Kasumi-1 (cell line): ENCODE results near the gene KIR3DL1.
"Not testable (repeated sequence)": the region's sequence is repeated elsewhere in the genome, so short reads cannot be mapped to it uniquely, and the experiment has no call there.

Source experiments
- DNase-seq, 2 experiments: peaks; one replicate each; lab custom pipeline; 2025; lab: John Stamatoyannopoulos, UW

Gene KIR3DL1

DNA sequence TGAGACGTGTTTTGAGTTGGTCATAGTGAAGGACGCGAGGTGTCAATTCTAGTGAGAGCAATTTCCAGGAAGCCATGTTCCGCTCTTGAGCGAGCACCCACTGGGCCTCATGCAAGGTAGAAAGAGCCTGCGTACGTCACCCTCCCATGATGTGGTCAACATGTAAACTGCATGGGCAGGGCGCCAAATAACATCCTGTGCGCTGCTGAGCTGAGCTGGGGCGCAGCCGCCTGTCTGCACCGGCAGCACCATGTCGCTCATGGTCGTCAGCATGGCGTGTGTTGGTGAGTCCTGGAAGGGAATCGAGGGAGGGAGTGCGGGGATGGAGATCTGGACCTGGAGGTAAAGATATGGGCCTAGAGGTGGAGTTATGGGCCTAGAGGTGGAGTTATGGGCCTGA is at the start of gene KIR3DL1:
TSS of gene KIR3DL1 (plus strand) at position 218 of the 400 bp plus-strand sequence.
- DNase-seq = not testable (repeated sequence)

DNA sequence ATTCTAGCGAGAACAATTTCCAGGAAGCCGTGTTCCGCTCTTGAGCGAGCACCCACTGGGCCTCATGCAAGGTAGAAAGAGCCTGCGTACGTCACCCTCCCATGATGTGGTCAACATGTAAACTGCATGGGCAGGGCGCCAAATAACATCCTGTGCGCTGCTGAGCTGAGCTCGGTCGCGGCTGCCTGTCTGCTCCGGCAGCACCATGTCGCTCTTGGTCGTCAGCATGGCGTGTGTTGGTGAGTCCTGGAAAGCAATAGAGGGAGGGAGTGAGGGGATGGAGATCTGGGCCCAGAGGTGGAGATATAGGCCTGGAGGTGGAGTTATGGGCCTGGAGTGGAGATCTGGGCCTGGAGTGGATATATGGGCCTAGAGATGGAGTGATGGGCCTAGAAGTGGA is 46.6 kb upstream of the KIR3DL1 start, which contains the start of gene KIR2DL1:
TSS of gene KIR2DL1 (plus strand) at position 148 of the 400 bp plus-strand sequence. CDS start at position 206, 58 bp downstream.
- not testable (repeated sequence) for DNase-seq

DNA sequence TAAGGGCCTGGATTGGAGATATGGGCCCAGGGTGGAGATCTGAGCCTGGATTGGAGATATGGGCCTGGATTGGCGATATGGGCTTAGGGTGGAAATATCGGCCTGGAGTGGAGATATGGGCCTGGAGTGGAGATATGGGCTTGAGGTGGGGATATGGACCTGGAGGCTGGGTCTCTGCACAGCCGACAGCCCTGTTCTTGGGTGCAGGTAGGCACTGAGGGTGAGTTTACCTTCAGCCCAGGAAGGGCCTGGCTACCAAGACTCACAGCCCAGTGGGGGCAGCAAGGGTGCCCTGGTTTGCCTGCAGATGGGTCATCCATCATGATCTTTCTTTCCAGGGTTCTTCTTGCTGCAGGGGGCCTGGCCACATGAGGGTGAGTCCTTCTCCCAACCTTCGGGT is 45.8 kb upstream of the KIR3DL1 start:
- not testable (repeated sequence) for DNase-seq

DNA sequence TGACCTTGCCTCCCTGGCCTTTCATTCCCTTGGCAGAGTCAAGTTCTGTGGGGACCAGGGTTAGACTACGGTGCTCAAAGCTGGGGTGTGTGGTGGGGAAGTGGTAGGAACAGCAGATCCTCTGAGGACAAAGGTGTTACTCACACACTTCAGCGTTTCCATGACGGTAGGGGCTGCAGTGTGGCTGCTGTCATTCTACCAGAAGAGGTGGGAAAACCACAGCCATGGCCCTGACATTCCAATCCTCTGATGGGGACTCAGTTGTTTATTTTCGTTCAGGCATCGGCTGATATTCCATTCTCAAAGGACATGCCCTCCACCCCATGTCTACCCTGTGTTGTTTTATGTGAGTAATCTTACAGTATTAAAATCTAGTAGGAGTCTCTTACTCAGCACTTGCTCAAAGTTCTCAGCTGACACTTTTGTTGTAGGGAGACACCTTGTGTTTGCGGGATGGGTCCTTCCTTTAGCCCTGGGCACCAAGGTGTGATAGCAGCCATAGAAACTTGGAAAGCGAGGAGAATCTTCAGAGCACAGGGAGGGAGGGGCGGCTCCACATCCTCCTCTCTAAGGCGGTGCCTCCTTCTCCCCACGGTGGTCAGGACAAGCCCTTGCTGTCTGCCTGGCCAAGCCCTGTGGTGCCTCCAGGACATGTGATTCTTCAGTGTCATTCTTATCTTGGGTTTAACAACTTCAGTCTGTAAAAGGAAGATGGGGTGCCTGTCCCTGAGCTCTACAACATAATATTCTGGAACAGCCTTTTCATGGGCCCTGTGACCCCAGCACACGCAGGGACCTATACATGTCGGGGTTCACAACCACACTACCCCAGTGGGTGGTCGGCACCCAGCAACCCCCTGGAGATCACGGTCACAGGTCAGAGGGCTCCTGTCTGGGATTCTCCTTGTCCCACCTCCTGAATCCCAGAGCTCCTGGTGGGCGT is 45.0 kb upstream of the KIR3DL1 start:
- DNase-seq = not testable (repeated sequence)

DNA sequence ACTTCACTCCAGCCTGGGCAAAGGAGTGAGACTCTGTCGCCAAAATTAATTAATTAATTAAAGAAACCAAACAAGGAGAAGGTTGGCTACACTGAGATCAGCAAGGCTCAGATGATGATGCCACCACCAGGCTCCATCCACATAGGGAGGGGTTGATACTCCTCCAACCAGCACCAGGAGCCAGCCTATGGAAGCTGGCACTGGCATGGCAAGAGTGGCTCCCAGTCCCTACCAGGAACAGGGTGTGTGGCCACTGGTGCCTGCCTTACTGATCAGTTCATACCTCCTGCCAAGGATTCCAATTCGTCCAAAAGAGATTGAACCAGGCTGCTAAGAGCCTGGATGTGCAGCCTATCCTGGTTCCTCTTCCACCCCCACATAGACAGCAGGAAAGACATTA is 43.6 kb upstream of the KIR3DL1 start:
- not testable (repeated sequence) for DNase-seq

DNA sequence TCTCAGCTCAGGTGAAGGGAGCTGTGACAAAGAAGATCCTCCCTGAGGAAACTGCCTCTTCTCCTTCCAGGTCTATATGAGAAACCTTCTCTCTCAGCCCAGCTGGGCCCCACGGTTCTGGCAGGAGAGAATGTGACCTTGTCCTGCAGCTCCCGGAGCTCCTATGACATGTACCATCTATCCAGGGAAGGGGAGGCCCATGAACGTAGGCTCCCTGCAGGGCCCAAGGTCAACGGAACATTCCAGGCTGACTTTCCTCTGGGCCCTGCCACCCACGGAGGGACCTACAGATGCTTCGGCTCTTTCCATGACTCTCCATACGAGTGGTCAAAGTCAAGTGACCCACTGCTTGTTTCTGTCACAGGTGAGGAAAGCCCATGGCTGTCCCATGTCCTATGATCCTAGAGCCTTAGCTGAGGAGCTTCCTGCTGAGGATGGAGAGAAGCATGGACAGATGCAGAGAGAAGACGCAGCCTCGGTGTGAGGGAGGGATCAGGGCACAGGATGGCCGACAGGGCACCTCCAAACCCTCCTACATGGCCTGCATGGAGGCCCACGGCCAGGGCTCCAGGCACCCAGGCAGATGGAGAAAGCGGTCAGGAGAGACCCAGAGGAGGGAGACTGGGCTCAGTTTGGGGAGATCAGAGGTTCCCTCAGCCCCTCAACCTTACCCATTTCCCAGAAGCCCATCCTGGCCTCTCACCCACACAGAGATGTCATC is 41.0 kb upstream of the KIR3DL1 start:
- not testable (repeated sequence) for DNase-seq

DNA sequence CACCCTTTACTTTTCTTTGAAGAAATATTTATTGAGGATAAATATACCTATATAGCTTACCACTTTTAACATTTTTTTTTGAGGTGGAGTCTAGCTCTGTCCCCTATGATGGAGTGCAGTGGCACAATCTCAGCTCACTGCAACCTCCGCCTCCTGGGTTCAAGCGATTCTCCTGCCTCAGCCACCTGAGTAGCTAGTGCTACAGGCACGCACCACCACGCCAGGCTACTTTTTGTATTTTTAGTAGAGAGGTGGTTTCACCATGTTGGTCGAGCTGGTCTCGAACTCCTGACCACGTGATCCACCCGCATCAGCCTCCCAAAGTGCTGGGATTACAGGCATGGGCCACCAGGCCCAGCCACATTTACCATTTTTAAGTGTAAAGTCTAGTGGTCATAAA is 40.4 kb upstream of the KIR3DL1 start:
- DNase-seq = not testable (repeated sequence)

DNA sequence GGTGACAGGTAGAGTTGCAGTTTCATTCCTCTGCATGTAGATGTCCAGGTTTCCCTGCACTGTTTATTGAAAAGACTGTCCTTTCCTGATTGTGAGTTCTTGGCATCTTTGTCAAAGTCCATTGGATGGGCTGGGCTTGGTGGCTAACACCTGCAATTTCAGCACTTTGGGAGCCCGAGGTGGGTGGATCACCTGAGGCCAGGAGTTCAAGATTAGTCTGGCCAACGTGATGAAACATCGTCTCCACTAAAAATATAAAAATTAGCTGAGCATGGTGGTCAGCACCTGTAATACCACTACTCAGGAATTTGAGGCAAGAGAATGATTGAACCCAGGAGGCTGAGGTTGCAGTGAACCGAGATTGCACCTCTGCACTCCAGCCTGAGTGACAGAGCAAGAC is 38.4 kb upstream of the KIR3DL1 start:
- not testable (repeated sequence) for DNase-seq

DNA sequence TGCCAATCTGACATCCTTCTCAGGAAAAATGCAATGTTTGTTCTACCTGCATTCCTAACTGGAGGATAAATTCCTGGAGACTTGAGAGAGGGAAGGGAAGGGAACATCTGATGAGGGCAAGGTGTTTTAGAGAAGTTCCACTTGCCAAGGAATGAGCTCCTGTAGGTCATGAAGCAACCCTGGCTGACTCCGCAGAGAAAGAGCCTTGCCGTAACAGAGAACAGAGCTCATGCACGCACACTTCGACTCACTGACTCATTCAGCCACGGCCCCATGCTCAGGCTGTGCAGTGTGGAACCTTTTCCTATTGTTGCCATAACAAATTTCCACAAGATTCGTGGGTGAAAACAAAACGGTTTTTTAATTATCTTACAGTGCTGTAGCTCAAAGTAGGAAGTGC is 37.4 kb upstream of the KIR3DL1 start:
- not testable (repeated sequence) for DNase-seq

DNA sequence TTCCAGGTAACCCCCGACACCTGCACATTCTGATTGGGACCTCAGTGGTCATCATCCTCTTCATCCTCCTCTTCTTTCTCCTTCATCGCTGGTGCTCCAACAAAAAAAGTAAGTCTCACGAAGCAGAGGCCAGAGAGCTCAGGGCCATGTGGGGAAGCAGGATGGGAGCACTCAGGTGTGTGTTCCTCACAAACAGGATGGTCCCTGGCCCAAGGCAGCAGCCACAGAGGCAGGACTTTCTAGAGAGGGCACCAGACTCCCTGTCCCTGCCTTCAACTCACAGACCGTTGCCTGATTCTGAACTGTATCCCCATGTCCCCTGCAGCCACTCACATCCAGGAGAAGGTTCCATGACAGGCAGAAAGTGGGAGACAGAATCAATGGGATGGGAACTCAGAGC is 33.4 kb upstream of the KIR3DL1 start:
- not testable (repeated sequence) for DNase-seq

DNA sequence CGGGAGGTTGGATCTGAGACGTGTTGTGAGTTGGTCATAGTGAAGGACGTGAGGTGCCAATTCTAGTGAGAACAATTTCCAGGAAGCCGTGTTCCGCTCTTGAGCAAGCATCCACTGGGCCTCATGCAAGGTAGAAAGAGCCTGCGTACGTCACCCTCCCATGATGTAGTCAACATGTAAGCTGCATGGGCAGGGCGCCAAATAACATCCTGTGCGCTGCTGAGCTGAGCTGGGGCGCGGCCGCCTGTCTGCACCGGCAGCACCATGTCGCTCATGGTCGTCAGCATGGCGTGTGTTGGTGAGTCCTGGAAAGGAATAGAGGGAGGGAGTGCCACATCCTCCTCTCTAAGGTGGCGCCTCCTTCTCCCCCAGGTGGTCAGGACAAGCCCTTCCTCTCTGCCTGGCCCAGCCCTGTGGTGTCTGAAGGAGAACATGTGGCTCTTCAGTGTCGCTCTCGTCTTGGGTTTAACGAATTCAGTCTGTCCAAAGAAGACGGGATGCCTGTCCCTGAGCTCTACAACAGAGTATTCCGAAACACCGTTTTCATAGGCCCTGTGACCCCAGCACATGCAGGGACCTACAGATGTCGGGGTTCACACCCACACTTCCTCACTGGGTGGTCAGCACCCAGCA is 30.1 kb upstream of the KIR3DL1 start:
- not testable (repeated sequence) for DNase-seq

DNA sequence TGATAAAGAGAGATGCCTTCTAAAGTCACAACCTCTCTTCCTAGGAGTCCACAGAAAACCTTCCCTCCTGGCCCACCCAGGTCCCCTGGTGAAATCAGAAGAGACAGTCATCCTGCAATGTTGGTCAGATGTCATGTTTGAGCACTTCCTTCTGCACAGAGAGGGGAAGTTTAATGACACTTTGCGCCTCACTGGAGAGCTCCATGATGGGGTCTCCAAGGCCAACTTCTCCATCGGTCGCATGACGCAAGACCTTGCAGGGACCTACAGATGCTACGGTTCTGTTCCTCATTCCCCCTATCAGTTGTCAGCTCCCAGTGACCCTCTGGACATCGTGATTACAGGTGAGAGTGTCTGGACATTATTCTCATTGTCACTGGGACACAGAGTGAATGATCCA is 28.1 kb upstream of the KIR3DL1 start:
- DNase-seq = not testable (repeated sequence)

DNA sequence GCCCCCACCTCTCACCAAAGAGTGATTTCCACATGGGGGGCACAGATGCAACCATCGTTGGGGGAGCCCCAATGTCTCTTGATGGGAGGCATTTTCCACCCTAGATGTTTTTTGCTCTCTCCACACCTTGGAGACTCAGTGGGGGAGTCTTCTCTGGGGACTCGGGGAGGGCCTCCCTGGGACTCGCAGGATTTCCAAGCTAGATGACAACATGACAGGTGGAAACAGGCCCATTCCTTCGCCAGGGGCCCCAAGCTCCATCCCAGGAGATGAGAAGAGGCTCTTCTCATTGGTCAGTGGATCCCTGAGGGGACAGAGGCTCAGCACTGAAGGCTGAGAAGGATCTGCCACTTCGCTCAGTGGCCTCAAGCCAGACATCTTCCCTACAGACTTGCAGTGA is 25.6 kb upstream of the KIR3DL1 start:
- DNase-seq = no peak

DNA sequence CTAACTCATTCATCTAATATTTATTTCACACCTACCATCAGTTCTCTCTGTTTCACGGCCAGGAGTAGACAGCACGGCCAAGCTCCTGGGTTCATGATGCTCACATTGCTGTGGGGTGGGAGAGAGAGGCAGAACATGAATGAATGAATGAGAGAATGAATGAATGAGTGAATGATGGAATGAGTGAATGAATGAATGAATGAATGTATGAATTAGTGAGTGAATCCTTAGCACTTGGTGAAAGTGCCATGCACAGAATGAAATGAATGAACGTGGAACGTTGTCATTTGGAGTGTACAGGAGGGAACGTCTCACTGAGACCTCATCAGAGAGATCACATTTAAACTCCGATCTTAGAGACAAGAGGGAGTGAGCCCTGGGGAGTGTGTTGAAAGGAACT is 24.8 kb upstream of the KIR3DL1 start:
- no peak for DNase-seq

DNA sequence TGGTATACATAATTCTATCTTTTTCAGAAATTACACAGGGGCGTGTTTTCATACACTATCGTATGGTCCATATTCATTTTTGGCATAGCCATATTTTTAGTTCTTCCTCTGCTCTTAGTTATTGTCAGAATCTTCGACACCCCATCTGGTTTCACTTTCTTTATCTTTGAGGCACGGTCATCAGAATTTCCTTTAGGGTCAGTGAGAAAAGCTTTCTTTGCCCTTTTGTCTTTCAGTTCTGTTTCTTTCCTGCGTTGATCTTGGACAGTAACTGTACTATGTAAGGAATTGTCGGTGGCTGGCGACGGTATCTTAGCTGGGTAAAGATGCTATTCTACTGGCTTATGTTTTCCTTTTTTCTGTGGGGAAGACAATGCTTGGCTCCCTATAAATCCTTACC is 23.5 kb upstream of the KIR3DL1 start:
- peak; percentile 2 to 11 for DNase-seq

DNA sequence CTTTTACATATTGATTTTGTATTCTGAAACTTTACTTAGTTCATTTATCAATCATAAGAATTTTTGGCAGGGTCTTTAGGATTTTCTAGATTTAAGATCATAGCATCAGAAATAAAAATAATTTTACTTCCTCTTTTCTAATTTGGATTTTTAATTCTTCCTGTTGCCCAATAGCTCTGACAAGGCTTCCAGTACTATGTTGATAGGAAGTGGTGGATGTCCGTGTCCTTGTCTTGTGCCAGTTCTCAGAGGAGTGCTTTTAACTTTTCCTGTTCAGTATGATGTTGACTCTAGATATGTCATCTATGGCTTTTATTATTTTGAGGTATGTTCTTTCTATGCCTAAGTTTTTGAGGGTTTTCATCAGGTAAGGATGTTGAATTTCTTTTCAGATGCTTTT is 20.5 kb upstream of the KIR3DL1 start:
- peak; percentile 90 to 92 for DNase-seq

DNA sequence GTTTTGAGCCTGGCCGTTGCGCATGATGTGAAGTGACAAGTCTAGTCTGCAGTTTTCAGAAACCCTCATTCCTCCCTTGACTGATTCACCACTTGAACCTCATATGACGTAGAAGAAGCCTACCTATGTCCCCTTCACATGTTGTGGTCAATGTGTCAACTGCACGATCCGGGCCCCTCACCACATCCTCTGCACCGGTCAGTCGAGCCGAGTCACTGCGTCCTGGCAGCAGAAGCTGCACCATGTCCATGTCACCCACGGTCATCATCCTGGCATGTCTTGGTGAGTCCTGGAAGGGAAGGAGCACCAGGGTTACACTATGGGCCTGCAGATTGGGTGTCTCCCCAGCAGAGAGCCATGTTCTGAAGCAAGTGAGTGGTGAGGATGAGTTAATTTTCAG is 12.9 kb upstream of the KIR3DL1 start, which contains the start of gene KIR2DL4:
TSS of gene KIR2DL4 (plus strand) at position 201 of the 400 bp plus-strand sequence. CDS start at position 243, 42 bp downstream.
- no peak for DNase-seq

DNA sequence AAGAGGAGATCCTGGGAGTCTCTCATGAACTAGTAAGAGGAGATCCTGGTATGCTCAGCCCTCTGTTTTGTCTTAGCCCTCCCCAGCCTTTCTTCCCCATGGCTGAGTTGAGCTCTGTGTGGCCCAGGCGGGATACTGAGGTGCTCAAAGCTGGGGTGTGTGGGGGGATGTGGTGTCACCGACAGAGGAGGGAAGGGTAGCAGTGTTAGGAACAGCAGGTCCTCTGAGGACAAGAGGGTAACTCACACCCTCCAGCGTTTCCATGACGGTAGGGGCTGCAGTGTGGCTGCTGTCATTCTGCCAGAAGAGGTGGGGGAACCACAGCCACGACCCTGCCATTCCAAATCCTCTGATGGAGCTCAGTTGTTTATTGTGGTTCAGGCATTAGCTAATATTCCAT is 12.2 kb upstream of the KIR3DL1 start:
- no peak for DNase-seq

DNA sequence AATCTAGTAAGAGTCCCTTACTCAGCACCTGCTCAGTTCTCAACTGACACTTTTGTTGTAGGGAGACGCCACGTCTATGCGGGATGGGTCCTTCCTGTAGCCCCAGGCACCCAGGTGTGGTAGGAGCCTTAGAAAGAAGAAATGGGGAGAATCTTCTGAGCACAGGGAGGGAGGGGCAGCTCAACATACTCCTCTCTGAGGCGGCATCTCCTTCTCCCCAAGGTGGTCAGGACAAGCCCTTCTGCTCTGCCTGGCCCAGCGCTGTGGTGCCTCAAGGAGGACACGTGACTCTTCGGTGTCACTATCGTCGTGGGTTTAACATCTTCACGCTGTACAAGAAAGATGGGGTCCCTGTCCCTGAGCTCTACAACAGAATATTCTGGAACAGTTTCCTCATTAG is 11.7 kb upstream of the KIR3DL1 start:
- DNase-seq = no peak

DNA sequence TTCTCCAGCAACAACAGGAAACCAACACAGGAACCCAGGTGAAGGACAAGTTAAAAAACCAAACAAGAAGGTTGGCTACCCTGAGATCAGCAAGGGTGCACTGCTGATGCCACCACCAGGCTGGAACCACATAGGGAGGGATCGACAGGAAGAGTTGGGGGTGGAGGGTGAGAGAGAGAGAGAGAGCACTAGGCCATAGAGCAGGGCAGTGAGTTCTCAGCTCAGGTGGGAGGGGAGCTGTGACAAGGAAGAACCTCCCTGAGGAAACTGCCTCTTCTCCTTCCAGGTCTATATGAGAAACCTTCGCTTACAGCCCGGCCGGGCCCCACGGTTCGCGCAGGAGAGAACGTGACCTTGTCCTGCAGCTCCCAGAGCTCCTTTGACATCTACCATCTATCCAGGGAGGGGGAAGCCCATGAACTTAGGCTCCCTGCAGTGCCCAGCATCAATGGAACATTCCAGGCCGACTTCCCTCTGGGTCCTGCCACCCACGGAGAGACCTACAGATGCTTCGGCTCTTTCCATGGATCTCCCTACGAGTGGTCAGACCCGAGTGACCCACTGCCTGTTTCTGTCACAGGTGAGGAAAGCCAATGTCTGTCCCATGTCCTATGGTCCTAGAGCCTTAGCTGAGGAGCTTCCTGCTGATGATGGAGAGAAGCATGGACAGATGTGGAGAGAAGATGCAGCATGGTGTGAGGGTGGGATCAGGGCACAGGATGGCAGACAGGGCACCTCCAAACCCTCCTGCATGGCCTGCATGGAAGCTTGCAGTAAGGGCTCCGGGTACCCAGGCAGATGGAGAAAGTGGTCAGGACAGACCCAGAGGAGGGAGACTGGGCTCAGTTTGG is 10.4 kb upstream of the KIR3DL1 start:
- no peak for DNase-seq

DNA sequence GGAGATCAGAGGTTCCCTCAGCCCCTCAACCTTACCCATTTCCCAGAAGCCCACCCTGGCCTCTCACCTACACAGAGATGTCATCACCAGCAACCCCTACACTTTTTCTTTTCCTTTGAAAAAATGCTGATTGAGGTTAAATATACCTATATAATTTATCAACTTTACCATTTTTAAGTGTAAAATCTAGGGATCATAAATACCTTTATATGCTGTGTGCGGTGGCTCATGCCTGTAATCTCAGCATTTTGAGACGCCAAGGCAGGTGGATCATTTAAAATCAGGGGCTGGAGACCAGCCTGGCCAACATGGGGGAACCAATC is 9.8 kb upstream of the KIR3DL1 start:
- DNase-seq = no peak
